Astrocyte of the spinal cord (primary cell): Measurements from ENCODE around the gene ASB1.

Experiments
- DNase-seq: peaks from one replicate; pipeline ENCODE4 v3.0.0; 2011; ENCODE audit warnings: low read depth, low spot score
- H3K4me3 ChIP-seq: 2 replicates; pipeline ENCODE4 v1.5.1; 2011; ENCODE audit warnings: low read depth, mild to moderate bottlenecking, low read length, moderate library complexity
- CTCF ChIP-seq: IDR thresholded peaks from 2 replicates; pipeline ENCODE4 v1.5.1; 2012; ENCODE audit warnings: low read depth, mild to moderate bottlenecking, low read length, inconsistent platforms
- in situ Hi-C: cut with HindIII; loops from 2 replicates; pipeline ENCODE4 v1.10.0; 2017; ENCODE audit warnings: low sequenced_read_pairs

ASB1 gene

DNA sequence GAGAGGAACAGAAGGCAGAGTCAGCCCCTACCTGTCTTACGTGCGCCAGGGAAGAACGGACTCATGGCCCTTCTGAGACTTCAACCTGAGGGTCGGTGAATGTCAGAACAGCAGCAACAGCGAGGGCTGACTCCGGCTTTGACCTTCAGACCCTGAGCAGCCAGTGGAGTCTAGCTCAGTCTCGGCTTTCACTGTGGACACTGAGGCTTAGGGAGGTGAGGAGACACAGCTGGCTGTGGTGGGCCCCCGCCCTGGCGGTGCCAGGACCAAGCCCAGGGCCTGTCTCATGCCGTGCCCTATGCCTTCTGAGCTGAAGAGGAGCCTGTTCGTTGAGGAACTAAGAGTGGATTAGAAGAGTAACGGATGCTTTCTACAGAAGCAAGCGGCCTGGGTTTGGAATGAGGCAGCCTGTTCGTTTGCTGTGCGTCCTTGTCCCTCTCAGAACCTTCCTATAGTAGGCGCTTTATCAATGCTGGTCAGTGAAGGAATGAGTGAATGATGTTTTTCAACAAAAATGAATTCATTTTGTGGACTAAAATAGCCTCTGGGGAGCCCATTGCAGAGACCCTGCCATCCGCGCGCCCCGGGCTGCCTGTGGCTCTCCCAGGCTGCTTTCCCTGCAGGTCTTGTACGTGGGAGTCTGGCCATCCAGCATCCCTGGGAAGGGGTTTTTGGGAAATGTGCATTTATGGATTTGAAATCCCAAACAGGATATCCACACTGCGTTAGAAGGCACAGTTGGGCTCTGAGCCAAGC lies 38.9 kb downstream of the ASB1 start:
- no peak for DNase-seq
- no peak overlapping the region for H3K4me3 ChIP-seq
- in situ Hi-C loops: no loop called here
- TF ChIP-seq CTCF: no peak

DNA sequence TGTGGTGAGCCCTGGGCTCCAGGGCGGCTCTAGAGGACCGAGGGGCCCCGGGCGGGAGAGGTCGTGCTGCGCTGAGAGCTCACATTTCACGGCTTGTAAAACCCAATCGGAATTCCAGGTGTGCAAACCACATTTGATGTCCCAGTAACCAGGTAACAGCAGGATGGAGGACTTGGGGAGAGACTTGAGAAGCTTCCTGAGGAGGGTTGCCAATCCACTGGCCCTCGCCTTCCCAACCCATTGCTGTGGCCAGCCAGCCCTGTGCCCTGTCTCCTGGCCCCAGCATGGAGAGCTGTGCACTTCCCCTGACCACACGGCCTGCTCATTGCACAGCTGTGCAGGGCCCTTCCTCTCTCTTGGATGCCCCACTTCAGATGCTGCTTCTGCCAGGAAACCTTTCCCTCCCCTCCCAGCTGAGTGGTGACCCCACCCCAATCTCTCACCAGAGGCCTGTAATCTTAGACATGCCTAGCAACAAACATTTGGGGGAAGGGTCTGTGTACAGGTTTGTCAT lies 39.6 kb downstream of the ASB1 start:
- TF ChIP-seq CTCF: no peak

DNA sequence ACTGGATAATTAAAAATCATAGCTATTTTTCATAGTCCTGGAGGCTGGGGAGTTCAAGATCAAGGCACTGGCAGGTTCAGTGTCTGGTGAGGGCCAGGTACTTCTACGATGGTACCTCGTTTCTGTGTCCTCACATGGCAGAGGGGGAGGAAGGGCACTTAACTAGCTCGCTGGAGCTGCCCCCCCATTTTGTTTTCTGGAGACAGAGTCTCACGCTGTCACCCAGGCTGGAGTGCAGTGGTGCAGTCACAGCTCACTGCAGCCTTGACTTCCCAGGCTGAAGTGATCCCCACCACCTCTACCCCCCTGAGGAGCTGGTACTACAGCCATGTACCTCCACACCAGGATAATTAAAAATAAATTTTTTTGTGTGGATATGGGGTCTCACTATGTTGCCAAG lies 40.3 kb downstream of the ASB1 start:
- no peak for DNase-seq
- in situ Hi-C loops: no loop called here
- TF ChIP-seq CTCF: no peak
- H3K4me3 ChIP-seq: no peak overlapping the region

More for the DNA sequence above, 39.6 kb downstream of the ASB1 start:
- no peak overlapping the region for H3K4me3 ChIP-seq
- no peak for DNase-seq
- in situ Hi-C loops: no loop called here

DNA sequence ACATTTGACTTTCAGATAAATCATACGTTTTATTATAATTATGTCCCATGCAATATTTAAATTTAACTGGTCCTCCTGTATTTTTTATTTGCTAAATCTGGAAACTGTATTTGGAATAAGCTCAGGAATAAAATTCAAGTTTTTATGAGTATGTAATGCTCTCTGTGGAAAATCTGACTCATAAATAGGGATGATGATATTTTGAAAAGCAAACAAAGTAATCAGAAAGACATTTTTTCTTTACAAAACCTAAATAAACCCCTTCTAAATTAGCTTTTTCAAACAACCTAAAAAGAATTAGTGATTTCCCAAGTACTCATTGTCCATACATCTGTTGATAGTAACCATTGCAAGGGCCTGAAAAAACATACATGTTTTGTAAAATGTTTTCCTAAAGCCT lies 41.1 kb downstream of the ASB1 start:
- TF ChIP-seq CTCF: no peak
- H3K4me3 ChIP-seq: no peak overlapping the region
- in situ Hi-C loops: no loop called here
- DNase-seq: no peak

GRCh38 chr2:238469155-238469554 lies 42.4 kb downstream of the ASB1 start:
- in situ Hi-C loops: no loop called here
- H3K4me3 ChIP-seq: no peak overlapping the region
- DNase-seq: no peak
- TF ChIP-seq CTCF: no peak

DNA sequence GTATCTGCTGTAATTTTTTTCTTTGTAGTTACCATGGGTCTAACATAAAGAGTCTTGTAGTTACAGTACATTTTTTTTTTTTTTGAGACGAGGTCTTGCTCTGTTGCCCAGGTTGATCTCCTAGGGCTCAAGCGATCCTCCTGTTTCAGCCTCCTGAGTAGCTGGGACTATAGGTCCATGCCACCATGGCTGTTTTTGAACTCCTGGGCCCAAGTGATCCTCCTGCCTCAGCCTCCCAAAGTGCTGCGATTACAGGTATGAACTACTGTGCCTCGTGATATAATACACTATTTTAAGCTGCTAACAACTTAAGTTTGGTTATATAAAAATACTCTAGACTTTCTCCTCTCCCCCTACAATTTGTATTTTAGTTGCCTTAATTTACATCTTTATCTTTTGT lies 46.3 kb downstream of the ASB1 start:
- no peak for TF ChIP-seq CTCF
- in situ Hi-C loops: no loop called here
- no peak for DNase-seq
- H3K4me3 ChIP-seq: no peak overlapping the region
